ENCODE data around the gene IL1RL1. TPM values are rescaled to one million over a fixed set of nuclear protein-coding genes. Genes with fewer than 3 reads are reported as not detected.

The IL1RL1 gene
- total RNA-seq, 2 donors from 2014 or later, result 1.3 to 3.4 TPM

DNA sequence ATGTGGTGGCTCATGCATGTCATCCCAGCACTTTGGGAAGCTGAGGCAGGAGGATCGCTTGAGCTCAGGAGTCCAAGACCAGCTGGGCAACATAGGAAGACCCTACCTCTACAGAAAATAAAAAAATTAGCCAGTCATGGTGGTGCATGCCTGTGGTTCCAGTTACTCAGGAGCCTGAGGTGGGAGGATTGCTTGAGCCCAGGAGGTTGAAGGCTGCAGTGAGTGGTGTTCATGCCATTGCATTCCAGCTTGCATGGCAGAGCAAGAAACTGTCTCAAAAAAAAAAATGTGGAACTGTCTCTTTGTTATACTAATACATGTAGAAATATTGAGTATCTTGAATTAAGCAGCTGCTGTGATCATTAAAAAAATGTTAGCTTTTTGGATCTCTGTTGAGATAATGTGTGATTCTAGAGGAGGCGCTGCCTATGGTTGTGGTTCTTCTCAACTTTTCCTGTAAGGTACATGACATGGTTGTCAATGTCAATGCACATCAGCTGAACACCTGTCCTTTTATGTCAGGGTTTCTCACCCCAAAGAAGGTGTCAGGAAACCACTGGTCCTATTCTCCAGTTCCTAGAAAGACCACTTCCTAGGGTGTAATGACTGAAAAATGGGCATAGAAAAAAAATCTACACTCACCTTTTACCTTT, 34.7 kb upstream of the IL1RL1 start:
- no peak for DNase-seq (ENCODE audit: low spot score)
- no peaks in the 10 kb centered on the region for H3K36me3 ChIP-seq
- intact Hi-C loops (cut with DNase I), result no loop called here
- no peaks in the 10 kb centered on the region for H3K4me1 ChIP-seq (replicated peaks)
- no peak overlapping the region for H3K4me3 ChIP-seq
- H3K27ac ChIP-seq, result no peak overlapping the region
- H3K9me3 ChIP-seq, result no peaks in the 10 kb centered on the region
- H3K27me3 ChIP-seq (replicated peaks; ENCODE audit: insufficient read depth), result no peaks in the 10 kb centered on the region
- 98% methylated on average over 2 of the region's 2 CpGs for WGBS
- TF ChIP-seq POLR2AphosphoS5 (IDR thresholded peaks at IDR 0.05) (no peak), POLR2A (IDR thresholded peaks at IDR 0.05) (no peak)
- TF ChIP-seq, protein P1, sequence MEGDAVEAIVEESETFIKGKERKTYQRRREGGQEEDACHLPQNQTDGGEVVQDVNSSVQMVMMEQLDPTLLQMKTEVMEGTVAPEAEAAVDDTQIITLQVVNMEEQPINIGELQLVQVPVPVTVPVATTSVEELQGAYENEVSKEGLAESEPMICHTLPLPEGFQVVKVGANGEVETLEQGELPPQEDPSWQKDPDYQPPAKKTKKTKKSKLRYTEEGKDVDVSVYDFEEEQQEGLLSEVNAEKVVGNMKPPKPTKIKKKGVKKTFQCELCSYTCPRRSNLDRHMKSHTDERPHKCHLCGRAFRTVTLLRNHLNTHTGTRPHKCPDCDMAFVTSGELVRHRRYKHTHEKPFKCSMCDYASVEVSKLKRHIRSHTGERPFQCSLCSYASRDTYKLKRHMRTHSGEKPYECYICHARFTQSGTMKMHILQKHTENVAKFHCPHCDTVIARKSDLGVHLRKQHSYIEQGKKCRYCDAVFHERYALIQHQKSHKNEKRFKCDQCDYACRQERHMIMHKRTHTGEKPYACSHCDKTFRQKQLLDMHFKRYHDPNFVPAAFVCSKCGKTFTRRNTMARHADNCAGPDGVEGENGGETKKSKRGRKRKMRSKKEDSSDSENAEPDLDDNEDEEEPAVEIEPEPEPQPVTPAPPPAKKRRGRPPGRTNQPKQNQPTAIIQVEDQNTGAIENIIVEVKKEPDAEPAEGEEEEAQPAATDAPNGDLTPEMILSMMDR (IDR thresholded peaks at IDR 0.05), result no peak

DNA sequence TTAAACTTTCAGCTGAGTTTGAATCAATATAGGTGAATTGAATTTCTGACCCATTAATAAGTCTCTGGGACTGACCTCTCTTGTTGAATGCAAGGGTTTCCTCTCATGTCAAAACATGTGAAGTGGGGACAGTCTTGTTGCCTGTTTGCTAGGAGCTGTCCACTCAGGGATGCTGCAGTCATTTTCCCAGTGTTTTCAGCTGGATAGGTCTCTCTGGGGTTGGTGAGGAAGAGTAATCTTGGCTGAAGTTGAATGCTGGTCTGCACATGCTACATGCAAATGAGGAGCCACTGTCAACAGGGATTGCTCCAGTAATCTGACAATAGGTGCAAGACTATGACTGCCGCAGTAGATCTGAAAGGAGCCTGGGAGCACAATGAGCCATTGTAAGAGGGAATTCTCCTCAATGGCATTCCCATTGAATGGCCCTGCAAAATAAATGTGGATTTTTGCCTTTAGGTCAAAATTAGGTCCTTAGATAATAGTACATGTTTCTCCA, 34.1 kb upstream of the IL1RL1 start:
- no peaks in the 10 kb centered on the region for H3K27me3 ChIP-seq (replicated peaks; ENCODE audit: insufficient read depth)
- H3K4me1 ChIP-seq (replicated peaks), result no peaks in the 10 kb centered on the region
- no peak for DNase-seq (ENCODE audit: low spot score)
- H3K9me3 ChIP-seq, result no peaks in the 10 kb centered on the region
- TF ChIP-seq POLR2A (IDR thresholded peaks at IDR 0.05) (no peak), POLR2AphosphoS5 (IDR thresholded peaks at IDR 0.05) (no peak)
- TF ChIP-seq, protein P1 (IDR thresholded peaks at IDR 0.05), result no peak
- H3K4me3 ChIP-seq, result no peak overlapping the region
- no peaks in the 10 kb centered on the region for H3K36me3 ChIP-seq
- no peak overlapping the region for H3K27ac ChIP-seq
- intact Hi-C loops (cut with DNase I), result no loop called here
- 26% methylated on average over 1 of the region's 1 CpG for whole genome bisulfite sequencing

DNA sequence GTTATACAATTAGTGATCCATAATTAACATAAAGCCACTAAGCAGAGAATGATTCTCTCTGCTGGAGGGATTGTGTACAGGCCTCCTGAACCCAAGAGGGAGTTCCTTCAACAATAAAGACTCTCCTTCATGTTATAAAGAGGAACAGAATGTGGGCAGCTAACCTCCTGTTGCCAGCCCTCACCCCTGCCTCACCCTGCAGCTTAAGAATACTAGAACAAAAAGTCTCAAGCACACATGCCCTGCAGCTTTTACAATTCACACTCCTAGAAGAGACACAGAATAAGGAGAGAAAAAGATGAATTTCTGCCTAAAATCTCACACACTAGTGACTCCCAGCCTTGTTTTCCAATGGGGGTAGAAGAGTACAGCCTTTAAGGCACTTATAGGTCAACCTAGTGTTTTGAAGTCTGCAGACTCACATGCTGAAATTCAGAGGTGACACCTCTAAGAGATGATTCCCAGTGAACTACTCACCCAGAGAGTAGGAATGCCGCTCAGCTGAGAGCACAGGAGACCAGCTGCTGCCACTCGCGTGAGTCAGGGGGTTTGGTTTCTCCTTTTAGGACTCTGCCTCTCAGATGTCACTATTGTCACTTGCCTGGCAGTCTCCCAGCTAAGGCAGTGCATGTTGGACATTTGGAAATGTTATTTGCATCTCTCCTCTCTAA, 32.5 kb upstream of the IL1RL1 start:
- H3K27ac ChIP-seq, result no peak overlapping the region
- H3K4me3 ChIP-seq, result no peak overlapping the region
- H3K36me3 ChIP-seq, result no peaks in the 10 kb centered on the region
- 29% methylated on average over 3 of the region's 3 CpGs for WGBS
- no peak for DNase-seq (ENCODE audit: low spot score)
- H3K9me3 ChIP-seq, result no peaks in the 10 kb centered on the region
- intact Hi-C loops (cut with DNase I), result no loop called here
- no peaks in the 10 kb centered on the region for H3K4me1 ChIP-seq (replicated peaks)
- H3K27me3 ChIP-seq (replicated peaks; ENCODE audit: insufficient read depth), result no peaks in the 10 kb centered on the region
- TF ChIP-seq, protein P1 (IDR thresholded peaks at IDR 0.05), result no peak
- no peak for TF ChIP-seq POLR2A (IDR thresholded peaks at IDR 0.05)
- no peak for TF ChIP-seq POLR2AphosphoS5 (IDR thresholded peaks at IDR 0.05)

DNA sequence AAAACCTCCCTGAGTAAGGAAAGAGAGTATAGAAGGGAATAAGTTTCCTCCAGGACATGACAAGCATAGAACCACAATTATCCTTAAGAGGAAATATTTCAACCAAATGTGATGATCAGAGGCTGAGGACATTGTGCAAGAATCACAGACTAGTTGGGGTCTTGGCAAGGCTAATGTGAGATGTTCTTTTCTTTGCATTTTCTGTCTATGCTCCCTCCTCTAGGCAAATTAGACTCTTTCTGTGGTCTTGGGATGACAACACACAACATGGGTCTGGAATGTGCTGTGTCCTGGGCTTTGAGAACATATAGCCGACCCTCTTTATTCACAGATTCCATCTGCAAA, 32.0 kb upstream of the IL1RL1 start:
- Histone ChIP-seq H3K27me3 (replicated peaks; ENCODE audit: insufficient read depth) (no peaks in the 10 kb centered on the region), H3K27ac (no peak overlapping the region), H3K4me3 (no peak overlapping the region), H3K9me3 (no peaks in the 10 kb centered on the region), H3K4me1 (replicated peaks) (no peaks in the 10 kb centered on the region), H3K36me3 (no peaks in the 10 kb centered on the region)
- TF ChIP-seq POLR2A (IDR thresholded peaks at IDR 0.05) (no peak), POLR2AphosphoS5 (IDR thresholded peaks at IDR 0.05) (no peak)
- TF ChIP-seq, protein P1 (IDR thresholded peaks at IDR 0.05), result no peak
- 70% methylated on average over 1 of the region's 1 CpG for WGBS
- intact Hi-C loops (cut with DNase I), result no loop called here
- DNase-seq (ENCODE audit: low spot score), result no peak

DNA sequence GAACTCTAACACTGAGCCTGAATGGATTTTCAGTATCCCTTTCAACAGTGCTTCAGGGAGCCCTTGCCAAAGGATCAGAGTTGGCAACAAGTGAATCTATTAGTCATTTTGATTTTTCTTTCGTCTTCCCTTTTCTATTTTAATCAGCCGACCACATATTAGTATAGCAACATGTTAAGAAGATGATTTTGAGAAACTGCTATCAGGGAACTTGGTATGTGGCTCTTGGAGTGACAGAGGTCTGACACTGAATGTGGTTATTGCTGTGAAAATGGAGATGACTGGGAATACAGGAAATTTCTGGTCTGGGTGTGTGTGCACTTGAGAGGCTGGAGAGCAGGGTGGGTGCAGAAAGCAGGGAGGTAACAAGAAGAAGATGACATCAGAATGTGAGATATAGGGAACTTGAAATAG, 28.7 kb upstream of the IL1RL1 start:
- H3K4me3 ChIP-seq, result no peak overlapping the region
- intact Hi-C loops (cut with DNase I), result no loop called here
- no peaks in the 10 kb centered on the region for H3K36me3 ChIP-seq
- H3K27me3 ChIP-seq (replicated peaks; ENCODE audit: insufficient read depth), result no peaks in the 10 kb centered on the region
- no peak for DNase-seq (ENCODE audit: low spot score)
- H3K4me1 ChIP-seq (replicated peaks), result no peaks in the 10 kb centered on the region
- no peaks in the 10 kb centered on the region for H3K9me3 ChIP-seq
- no peak overlapping the region for H3K27ac ChIP-seq
- WGBS, result 79% methylated on average over 2 of the region's 2 CpGs
- TF ChIP-seq POLR2AphosphoS5 (IDR thresholded peaks at IDR 0.05) (no peak), POLR2A (IDR thresholded peaks at IDR 0.05) (no peak)
- TF ChIP-seq, protein P1 (IDR thresholded peaks at IDR 0.05), result no peak
